ENCODE data around the gene TEAD2.
"Not testable (repeated sequence)": the region's sequence is repeated elsewhere in the genome, so short reads cannot be mapped to it uniquely, and the experiment has no call there.

TEAD2 gene

GRCh38 chr19:49327878-49328544 is 34.2 kb downstream of the TEAD2 start:
- Histone ChIP-seq H3K36me3 (ENCODE audit: control insufficient read depth, insufficient read depth, low read length) (no peaks in the 10 kb centered on the region; the same call in 1 of the 2 replicates), H3K4me3 (replicated peaks; ENCODE audit: low read depth, low read length) (no peak overlapping the region), H3K27me3 (replicated peaks; ENCODE audit: control insufficient read depth, insufficient read depth, low read length) (no peaks in the 10 kb centered on the region)
- TF ChIP-seq CTCF (IDR thresholded peaks at IDR 0.05; ENCODE audit: insufficient read depth, low read length, poor library complexity, severe bottlenecking) = peak; percentile 84
- no peak for DNase-seq (ENCODE audit: extremely low read depth, insufficient read length)

- TF ChIP-seq CTCF (IDR thresholded peaks at IDR 0.05; ENCODE audit: insufficient read depth, low read length, poor library complexity, severe bottlenecking) = no peak
- no peak for DNase-seq (ENCODE audit: extremely low read depth, insufficient read length)
- H3K36me3 ChIP-seq (ENCODE audit: control insufficient read depth, insufficient read depth, low read length) = no peaks in the 10 kb centered on the region; the same call in 1 of the 2 replicates
- no peak overlapping the region for H3K4me3 ChIP-seq (replicated peaks; ENCODE audit: low read depth, low read length)
- H3K27me3 ChIP-seq (replicated peaks; ENCODE audit: control insufficient read depth, insufficient read depth, low read length) = no peaks in the 10 kb centered on the region
These were observed 36.0 kb downstream of the TEAD2 start for GRCh38 chr19:49326165-49326704.

GRCh38 chr19:49325756-49326155 is 36.5 kb downstream of the TEAD2 start:
- not testable (repeated sequence) for H3K27me3 ChIP-seq (replicated peaks; ENCODE audit: control insufficient read depth, insufficient read depth, low read length); DNase-seq (ENCODE audit: extremely low read depth, insufficient read length); H3K4me3 ChIP-seq (replicated peaks; ENCODE audit: low read depth, low read length); H3K36me3 ChIP-seq (ENCODE audit: control insufficient read depth, insufficient read depth, low read length)

GRCh38 chr19:49324801-49325576 is 37.2 kb downstream of the TEAD2 start, which contains the start of gene SLC6A16:
TSS of gene SLC6A16 (minus strand) at chr19:49325191. CDS start at chr19:49311347, 13,844 bp downstream.
- no peak for TF ChIP-seq CTCF (IDR thresholded peaks at IDR 0.05; ENCODE audit: insufficient read depth, low read length, poor library complexity, severe bottlenecking)
- no peaks in the 10 kb centered on the region; the same call in 1 of the 2 replicates for H3K36me3 ChIP-seq (ENCODE audit: control insufficient read depth, insufficient read depth, low read length)
- no peak for DNase-seq (ENCODE audit: extremely low read depth, insufficient read length)
- H3K27me3 ChIP-seq (replicated peaks; ENCODE audit: control insufficient read depth, insufficient read depth, low read length) = no peaks in the 10 kb centered on the region
- no peak within 1 kb of the TSS for H3K4me3 ChIP-seq (replicated peaks; ENCODE audit: low read depth, low read length)

- H3K36me3 ChIP-seq (ENCODE audit: control insufficient read depth, insufficient read depth, low read length) = no peaks in the 10 kb centered on the region
These were observed 43.9 kb downstream of the TEAD2 start for GRCh38 chr19:49318296-49318695.

More at GRCh38 chr19:49318296-49318695, 43.9 kb downstream of the TEAD2 start:
- H3K4me3 ChIP-seq (replicated peaks; ENCODE audit: low read depth, low read length) = no peak overlapping the region
- H3K27me3 ChIP-seq (replicated peaks; ENCODE audit: control insufficient read depth, insufficient read depth, low read length) = no peaks in the 10 kb centered on the region
- no peak for TF ChIP-seq CTCF (IDR thresholded peaks at IDR 0.05; ENCODE audit: insufficient read depth, low read length, poor library complexity, severe bottlenecking)
- DNase-seq (ENCODE audit: extremely low read depth, insufficient read length) = no peak
